Suprapubic skin (tissue), 4 donors: Measurements from ENCODE around the gene WDR86. TPM values are rescaled to one million over a fixed set of nuclear protein-coding genes. Genes with fewer than 3 reads are reported as not detected.

Source experiments
- DNase-seq, 2 donors: peaks; one replicate each; pipeline ENCODE4 v3.0.0-alpha.2; 2019; ENCODE audit warnings: low spot score in 2 of 2
- H3K27ac ChIP-seq: fragments of 200-600 bp; sonication (generic); one replicate; pipeline ENCODE4 v1.5.1; 2019
- H3K27me3 ChIP-seq: fragments of 200-600 bp; sonication (generic); one replicate; pipeline ENCODE4 v1.5.1; 2019
- H3K36me3 ChIP-seq: fragments of 200-600 bp; sonication (generic); one replicate; pipeline ENCODE4 v1.5.1; 2019
- H3K4me1 ChIP-seq: fragments of 200-600 bp; sonication (generic); one replicate; pipeline ENCODE4 v1.5.1; 2019
- H3K4me3 ChIP-seq: fragments of 200-600 bp; sonication (generic); one replicate; pipeline ENCODE4 v1.5.1; 2019; ENCODE audit warnings: mild to moderate bottlenecking
- H3K9me3 ChIP-seq: fragments of 200-600 bp; sonication (generic); one replicate; pipeline ENCODE4 v1.5.1; 2019
- CTCF ChIP-seq, 2 donors: fragments of 200-600 bp in 1 of 2; fragments of 450-650 bp in 1 of 2; sonication (generic) in 1 of 2; IDR thresholded peaks; one replicate each; pipeline ENCODE4 v1.5.1; 2016 to 2019; ENCODE audit warnings: antibody characterized with exemption in 2 of 2, mild to moderate bottlenecking in 1 of 2, moderate library complexity in 1 of 2
- EP300 ChIP-seq: sonication (generic); formaldehyde crosslinking; IDR thresholded peaks from one replicate; pipeline ENCODE4 v1.6.1; 2017; ENCODE audit warnings: antibody characterized with exemption
- POLR2A ChIP-seq, 2 donors: fragments of 450-650 bp; IDR thresholded peaks; one replicate each; pipeline ENCODE4 v1.6.1; 2017; ENCODE audit warnings: antibody characterized with exemption in 2 of 2, mild to moderate bottlenecking in 2 of 2, moderate library complexity in 2 of 2
- POLR2AphosphoS5 ChIP-seq, 3 donors: sonication (generic); formaldehyde crosslinking; IDR thresholded peaks; one replicate each; pipeline ENCODE4 v1.6.1; 2017; ENCODE audit warnings: antibody characterized with exemption in 3 of 3
- WGBS: methylation state at CpG from one replicate; pipeline ENCODE4 v1.1.5; 2018; 5-methylcytosine and 5-hydroxymethylcytosine counted together
- total RNA-seq, 4 donors: library from RNA; depleted of rRNA; stranded (reverse); fragments of >200 nt; gene quantifications; one replicate each; pipeline ENCODE4 v1.1.0, GENCODE V29; 2016

Gene WDR86
- total RNA-seq, 4 donors from 2014 or later, result 0.81 to 2.8 (median 1.4) TPM; not detected in 1

GRCh38 chr7:151437159-151437553, 27.3 kb upstream of the WDR86 start:
- H3K4me1 ChIP-seq, result peaks cover 26% of the 10 kb centered on the region
- H3K27me3 ChIP-seq, result peaks cover 18% of the 10 kb centered on the region
- WGBS, result 83% methylated on average over 8 of the region's 13 CpGs
- H3K27ac ChIP-seq, result no peak overlapping the region
- no peaks in the 10 kb centered on the region for H3K9me3 ChIP-seq
- no peaks in the 10 kb centered on the region for H3K36me3 ChIP-seq
- peak in 1 of 2 donors; percentile 53 for DNase-seq
- TF ChIP-seq POLR2A (IDR thresholded peaks at IDR 0.05) (no peak), EP300 (no peak), CTCF (IDR thresholded peaks at IDR 0.05) (no peak), POLR2AphosphoS5 (IDR thresholded peaks at IDR 0.05) (no peak)
- no peak overlapping the region for H3K4me3 ChIP-seq

- no peak for TF ChIP-seq EP300
- TF ChIP-seq CTCF (IDR thresholded peaks at IDR 0.05), result no peak
- no peak for TF ChIP-seq POLR2A (IDR thresholded peaks at IDR 0.05)
- TF ChIP-seq POLR2AphosphoS5 (IDR thresholded peaks at IDR 0.05), result no peak
- Histone ChIP-seq H3K4me1 (peaks cover 26% of the 10 kb centered on the region), H3K27me3 (peaks cover 18% of the 10 kb centered on the region), H3K36me3 (no peaks in the 10 kb centered on the region), H3K4me3 (no peak overlapping the region), H3K9me3 (no peaks in the 10 kb centered on the region), H3K27ac (no peak overlapping the region)
- DNase-seq, result no peak
- 81% methylated on average over 9 of the region's 9 CpGs for WGBS
Measured at GRCh38 chr7:151436446-151437158, 26.8 kb upstream of the WDR86 start.

- no peaks in the 10 kb centered on the region for H3K36me3 ChIP-seq
- H3K4me1 ChIP-seq, result peaks cover 21% of the 10 kb centered on the region
- H3K27me3 ChIP-seq, result peaks cover 18% of the 10 kb centered on the region
- H3K27ac ChIP-seq, result no peak overlapping the region
- no peak for DNase-seq
- no peak for TF ChIP-seq POLR2A (IDR thresholded peaks at IDR 0.05)
- TF ChIP-seq POLR2AphosphoS5 (IDR thresholded peaks at IDR 0.05), result no peak
- no peak for TF ChIP-seq CTCF (IDR thresholded peaks at IDR 0.05)
- TF ChIP-seq EP300, result no peak
- H3K9me3 ChIP-seq, result no peaks in the 10 kb centered on the region
- WGBS, result 82% methylated on average over 9 of the region's 15 CpGs
- no peak overlapping the region for H3K4me3 ChIP-seq
Measured at GRCh38 chr7:151435971-151436370, 26.1 kb upstream of the WDR86 start.

GRCh38 chr7:151435103-151435916, 25.5 kb upstream of the WDR86 start:
- peaks cover 13% of the 10 kb centered on the region for H3K27me3 ChIP-seq
- TF ChIP-seq EP300, result no peak
- no peak for TF ChIP-seq POLR2AphosphoS5 (IDR thresholded peaks at IDR 0.05)
- no peak for TF ChIP-seq CTCF (IDR thresholded peaks at IDR 0.05)
- TF ChIP-seq POLR2A (IDR thresholded peaks at IDR 0.05), result no peak
- no peaks in the 10 kb centered on the region for H3K36me3 ChIP-seq
- H3K9me3 ChIP-seq, result no peaks in the 10 kb centered on the region
- peaks cover 14% of the 10 kb centered on the region for H3K4me1 ChIP-seq
- no peak for DNase-seq
- H3K27ac ChIP-seq, result no peak overlapping the region
- 91% methylated on average over 13 of the region's 20 CpGs for WGBS
- H3K4me3 ChIP-seq, result no peak overlapping the region

- 92% methylated on average over 4 of the region's 4 CpGs for WGBS
- TF ChIP-seq CTCF (IDR thresholded peaks at IDR 0.05) (no peak), POLR2A (IDR thresholded peaks at IDR 0.05) (no peak), POLR2AphosphoS5 (IDR thresholded peaks at IDR 0.05) (no peak), EP300 (no peak)
- DNase-seq, result no peak
Measured at GRCh38 chr7:151434549-151434948, 24.7 kb upstream of the WDR86 start.

More at GRCh38 chr7:151434549-151434948, 24.7 kb upstream of the WDR86 start:
- peaks cover 13% of the 10 kb centered on the region for H3K4me1 ChIP-seq
- peaks cover 7% of the 10 kb centered on the region for H3K27me3 ChIP-seq
- no peaks in the 10 kb centered on the region for H3K36me3 ChIP-seq
- H3K4me3 ChIP-seq, result no peak overlapping the region
- H3K27ac ChIP-seq, result no peak overlapping the region
- H3K9me3 ChIP-seq, result no peaks in the 10 kb centered on the region
